T follicular helper cell (primary cell): ENCODE data around the gene DHRS2.

Source experiments
- DNase-seq: peaks from one replicate; pipeline ENCODE4 v3.0.0-alpha.2; 2020; ENCODE audit warnings: low read depth

The DHRS2 gene

GRCh38 chr14:23694085-23694948, 58.2 kb downstream of the DHRS2 start:
- DNase-seq, result no peak
